SK-MEL-5 (cell line): ENCODE measurements around the gene CCR5. TPM values are rescaled to one million over a fixed set of nuclear protein-coding genes. Genes with fewer than 3 reads are reported as not detected.

Source experiments
- DNase-seq: peaks from one replicate; pipeline ENCODE4 v3.0.0-alpha.2; 2016; ENCODE audit warnings: low read depth, low spot score
- in situ Hi-C: cut with HindIII; loops from 2 replicates; pipeline ENCODE4 v1.10.0; 2016; ENCODE audit warnings: low sequenced_read_pairs, high pct_unique_total_duplicates, low pct_unique_long_range_greater_than_20kb
- total RNA-seq: library from RNA; depleted of rRNA; stranded (reverse); fragments of >200 nt; shearing (Covaris generic); gene quantifications from 2 replicates; pipeline ENCODE4 v1.2.3, GENCODE V29; 2014

Gene CCR5
- total RNA-seq, 1 experiment from 2014 or later, result not detected

DNA sequence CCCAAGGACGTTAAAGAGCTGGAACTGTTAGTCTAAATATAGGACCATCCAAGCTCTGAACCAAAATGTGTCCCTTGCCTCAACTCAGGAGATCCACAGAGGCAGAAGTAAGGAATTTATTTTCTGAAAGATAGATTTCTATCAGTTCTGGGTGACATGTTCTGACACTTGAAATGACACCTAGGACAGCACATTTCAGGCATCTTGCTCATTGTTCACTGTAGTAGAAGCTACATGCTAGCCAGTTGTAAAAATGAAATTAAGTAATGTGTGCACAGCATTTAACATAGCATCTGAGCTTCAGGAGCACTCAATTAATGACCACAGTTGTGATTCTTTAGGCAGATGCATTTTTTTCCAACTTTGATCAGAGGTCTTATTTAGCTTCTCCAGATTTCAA, 16.3 kb upstream of the CCR5 start:
- in situ Hi-C loops, result no loop called here
- no peak for DNase-seq

GRCh38 chr3:46354984-46355383, 15.8 kb upstream of the CCR5 start:
- in situ Hi-C loops, result no loop called here
- no peak for DNase-seq

DNA sequence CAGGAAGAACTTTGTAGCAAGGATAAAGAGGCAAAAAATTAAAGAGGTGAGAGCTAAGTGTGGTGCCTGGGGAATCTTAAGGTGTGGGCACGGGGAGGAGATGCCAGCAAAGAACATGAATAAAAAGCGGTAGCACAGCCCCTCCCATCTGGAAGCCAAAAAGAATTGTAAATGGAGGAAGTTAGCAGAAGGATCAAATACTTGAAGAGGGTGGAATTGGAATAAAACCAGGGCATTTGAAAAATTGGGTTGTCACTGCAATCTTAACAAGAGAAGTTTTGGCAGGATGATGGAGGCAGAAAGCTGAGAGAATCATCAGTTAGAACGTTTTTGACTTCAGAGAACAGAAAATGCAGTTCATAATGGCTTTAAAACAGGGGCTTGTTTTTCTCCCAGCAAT, 14.5 kb upstream of the CCR5 start:
- in situ Hi-C loops, result no loop called here
- no peak for DNase-seq

DNA sequence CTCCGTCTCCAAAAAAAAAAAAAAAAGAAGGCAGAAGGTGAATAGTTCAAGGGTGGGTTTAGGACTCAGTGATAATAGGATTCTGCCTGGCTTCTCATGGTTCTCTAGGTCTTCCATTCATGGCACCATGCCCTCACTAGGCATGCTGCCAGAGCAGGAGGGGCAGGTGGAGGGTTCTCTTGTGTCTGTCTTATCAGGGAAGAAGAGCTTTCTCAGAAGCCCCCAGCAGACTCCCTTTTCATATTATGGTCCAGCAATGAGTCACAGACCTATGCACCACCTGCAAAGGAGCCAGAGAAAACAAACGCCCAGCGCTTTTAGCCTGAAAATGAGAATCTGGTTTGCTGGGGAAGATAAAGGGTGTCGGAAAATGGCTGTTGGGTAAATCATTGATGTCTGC, 13.8 kb upstream of the CCR5 start:
- no peak for DNase-seq
- in situ Hi-C loops, result no loop called here

GRCh38 chr3:46358466-46358865, 12.3 kb upstream of the CCR5 start:
- in situ Hi-C loops, result no loop called here
- DNase-seq, result no peak

- DNase-seq, result no peak
- in situ Hi-C loops, result no loop called here
These were observed 10.8 kb upstream of the CCR5 start for GRCh38 chr3:46359733-46360493.

GRCh38 chr3:46360907-46361306, 9.8 kb upstream of the CCR5 start:
- in situ Hi-C loops, result no loop called here

DNA sequence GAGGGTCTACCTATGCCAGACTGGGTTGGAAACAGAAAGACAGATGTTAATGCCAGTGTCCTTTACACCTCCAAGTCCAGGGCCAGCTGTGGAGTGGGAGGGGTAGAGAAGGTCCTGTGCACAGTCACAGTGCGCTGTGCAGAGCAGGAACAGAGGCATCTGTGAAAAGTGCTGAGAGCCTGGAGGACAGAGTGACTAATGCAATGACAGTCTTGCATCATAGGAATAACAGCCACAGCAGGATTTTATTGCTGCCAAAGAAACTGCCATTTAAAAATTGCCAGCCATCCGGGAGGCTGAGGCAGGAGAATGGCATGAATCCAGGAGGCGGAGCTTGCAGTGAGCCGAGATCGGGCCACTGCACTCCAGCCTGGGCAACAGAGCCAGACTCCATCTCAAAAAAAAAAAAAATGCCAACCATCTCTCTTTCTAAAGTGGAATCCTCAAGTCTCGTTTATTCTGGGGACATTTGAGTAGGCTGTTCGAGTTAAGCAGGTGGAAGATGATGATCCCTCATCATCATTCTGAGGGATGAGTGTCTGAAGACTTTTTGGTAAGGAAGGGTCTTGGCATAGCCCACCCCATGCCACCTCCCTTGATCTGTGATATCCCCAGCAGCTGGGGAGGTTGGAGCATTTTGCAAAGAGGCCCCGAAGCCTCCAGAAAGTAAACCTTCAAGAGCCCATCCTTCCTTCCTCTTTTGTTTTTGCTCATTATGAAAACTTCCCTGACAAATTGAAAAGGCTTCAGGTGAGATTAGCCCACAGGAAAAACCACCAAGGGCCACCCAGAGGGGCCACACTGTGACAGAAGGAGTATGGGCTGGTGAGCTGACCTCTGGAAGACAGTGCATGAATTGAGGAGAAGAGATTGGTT, 9.1 kb upstream of the CCR5 start:
- in situ Hi-C loops, result no loop called here
- no peak for DNase-seq

More at GRCh38 chr3:46360907-46361306, 9.8 kb upstream of the CCR5 start:
- DNase-seq, result no peak

GRCh38 chr3:46365041-46365440, 5.7 kb upstream of the CCR5 start:
- in situ Hi-C loops, result no loop called here
- no peak for DNase-seq

DNA sequence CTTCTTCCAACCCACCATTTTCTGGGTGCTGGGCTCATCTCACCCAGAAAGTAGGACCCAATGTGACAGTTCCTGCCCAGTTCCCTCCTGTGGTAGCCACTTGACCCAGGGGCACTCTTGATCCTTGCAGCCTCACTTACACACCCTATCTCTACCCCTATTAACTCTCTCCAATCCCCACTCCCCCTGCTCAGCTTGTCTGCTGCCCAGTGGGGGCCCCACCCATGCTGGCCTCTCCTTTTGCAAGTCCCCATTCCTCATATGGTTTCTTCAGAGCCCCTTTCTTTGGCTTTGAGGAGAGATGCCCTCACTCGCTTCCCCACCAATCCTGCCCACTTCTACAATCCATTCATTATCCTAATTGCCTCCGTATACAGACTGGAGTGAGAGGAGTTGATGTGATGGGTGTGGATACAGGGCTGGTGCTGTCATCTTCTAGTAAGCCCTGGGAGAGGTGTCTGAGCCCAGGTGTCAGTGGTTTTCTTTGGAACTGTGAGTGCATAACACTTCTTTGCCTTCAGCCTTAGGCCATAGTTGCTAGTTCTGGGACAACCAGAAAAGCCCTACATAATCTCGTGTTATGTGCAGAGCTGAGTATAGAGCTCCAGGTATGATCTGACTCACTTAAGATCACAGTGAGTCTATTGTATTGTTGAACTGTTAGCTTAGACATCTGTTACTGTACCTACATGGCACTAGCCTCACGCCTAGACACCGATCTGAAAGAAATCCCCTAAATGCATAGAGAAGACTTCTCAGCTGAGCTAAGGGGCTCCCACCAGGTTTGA, 4.8 kb upstream of the CCR5 start:
- in situ Hi-C loops, result no loop called here

DNA sequence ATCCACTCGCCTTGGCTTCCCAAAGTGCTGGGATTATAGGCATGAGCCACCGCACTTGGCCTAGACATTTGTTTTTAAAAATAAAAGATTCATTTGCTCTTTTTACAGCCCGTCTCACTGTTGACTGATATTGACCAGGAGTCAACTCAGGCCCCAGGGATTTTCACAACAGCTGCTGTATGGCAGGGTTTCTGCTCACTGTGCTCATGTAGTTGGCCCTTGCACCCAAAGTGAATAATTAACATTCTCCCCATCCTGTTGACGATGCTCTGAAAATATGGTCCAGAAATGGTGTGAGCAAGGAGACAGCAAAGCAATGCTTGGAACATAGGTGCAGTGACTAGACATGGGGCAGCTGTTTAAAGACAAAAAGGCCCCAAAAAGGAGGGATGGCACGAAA, 2.9 kb upstream of the CCR5 start:
- DNase-seq, result no peak
- in situ Hi-C loops, result no loop called here

More for the DNA sequence above, 4.8 kb upstream of the CCR5 start:
- DNase-seq, result no peak

- DNase-seq, result peak; percentile 57
- in situ Hi-C loops, result no loop called here
These were observed 2.2 kb upstream of the CCR5 start for GRCh38 chr3:46368569-46368968.

- in situ Hi-C loops, result no loop called here
These were observed 1.6 kb upstream of the CCR5 start for GRCh38 chr3:46369151-46369550.

DNA sequence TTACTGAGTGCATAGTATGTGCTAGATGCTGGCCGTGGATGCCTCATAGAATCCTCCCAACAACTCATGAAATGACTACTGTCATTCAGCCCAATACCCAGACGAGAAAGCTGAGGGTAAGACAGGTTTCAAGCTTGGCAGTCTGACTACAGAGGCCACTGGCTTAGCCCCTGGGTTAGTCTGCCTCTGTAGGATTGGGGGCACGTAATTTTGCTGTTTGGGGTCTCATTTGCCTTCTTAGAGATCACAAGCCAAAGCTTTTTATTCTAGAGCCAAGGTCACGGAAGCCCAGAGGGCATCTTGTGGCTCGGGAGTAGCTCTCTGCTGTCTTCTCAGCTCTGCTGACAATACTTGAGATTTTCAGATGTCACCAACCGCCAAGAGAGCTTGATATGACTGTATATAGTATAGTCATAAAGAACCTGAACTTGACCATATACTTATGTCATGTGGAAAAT, 1.0 kb upstream of the CCR5 start:
- in situ Hi-C loops, result no loop called here

More at GRCh38 chr3:46369151-46369550, 1.6 kb upstream of the CCR5 start:
- DNase-seq, result no peak

GRCh38 chr3:46371519-46372340, 984 bp downstream of the CCR5 start:
- DNase-seq, result no peak
- in situ Hi-C loops, result no loop called here

More for the DNA sequence above, 1.0 kb upstream of the CCR5 start:
- DNase-seq, result no peak

- DNase-seq, result peak; percentile 56
- in situ Hi-C loops, result no loop called here
These were observed 2.0 kb downstream of the CCR5 start for GRCh38 chr3:46372492-46373359.
